SH-SY5Y (cell line): Measurements from ENCODE around the gene PKN1.

ENCODE experiments used
- GATA2 ChIP-seq: IDR thresholded peaks from 2 replicates; pipeline ENCODE4 v1.6.1; 2011; ENCODE audit warnings: mild to moderate bottlenecking, low read depth, low read length
- GATA3 ChIP-seq: IDR thresholded peaks from 2 replicates; pipeline ENCODE4 v1.6.1; 2011; ENCODE audit warnings: low read depth, mild to moderate bottlenecking, low read length, moderate library complexity

Gene PKN1

GRCh38 chr19:14519245-14519859 lies 86.2 kb downstream of the PKN1 start:
- TF ChIP-seq GATA2 (no peak), GATA3 (no peak)

GRCh38 chr19:14519860-14520407 lies 86.8 kb downstream of the PKN1 start:
- TF ChIP-seq GATA3 (no peak), GATA2 (no peak)

GRCh38 chr19:14520543-14520942 lies 87.4 kb downstream of the PKN1 start:
- TF ChIP-seq GATA2 = no peak
- no peak for TF ChIP-seq GATA3
